ENCODE measurements around the gene ICE2. TPM values are rescaled to one million over a fixed set of nuclear protein-coding genes. Genes with fewer than 3 reads are reported as not detected.

Gene ICE2
- total and polyA plus RNA-seq, 4 donors, result 5.7 to 26.6 (median 16.8) TPM

GRCh38 chr15:60396958-60397771 is 81.8 kb downstream of the ICE2 start:
- TF ChIP-seq FOXA2 (IDR thresholded peaks at IDR 0.05) (no peak), MAX (IDR thresholded peaks at IDR 0.05) (no peak), NR2F2 (IDR thresholded peaks at IDR 0.05) (no peak), HNF4G (IDR thresholded peaks at IDR 0.05) (no peak), ZBTB33 (IDR thresholded peaks at IDR 0.05) (no peak), ATF3 (IDR thresholded peaks at IDR 0.05) (no peak), EGR1 (IDR thresholded peaks at IDR 0.05; ENCODE audit: low read depth in 2 of 2) (no peak), CTCF (IDR thresholded peaks at IDR 0.05; ENCODE audit: low read depth, low read length, missing input control) (no peak), RAD21 (IDR thresholded peaks at IDR 0.05) (no peak), JUND (IDR thresholded peaks at IDR 0.05) (no peak), SP1 (IDR thresholded peaks at IDR 0.05) (no peak), HNF4A (conservative IDR thresholded peaks at IDR 0.05) (no peak), TAF1 (conservative IDR thresholded peaks at IDR 0.05) (no peak), GABPA (IDR thresholded peaks at IDR 0.05 in 1 of 2, conservative IDR thresholded peaks at IDR 0.05 in 1 of 2) (no peak), REST (IDR thresholded peaks at IDR 0.05) (no peak), YY1 (IDR thresholded peaks at IDR 0.05) (no peak), RXRA (IDR thresholded peaks at IDR 0.05) (no peak), FOXA1 (IDR thresholded peaks at IDR 0.05) (no peak)
- Histone ChIP-seq H3K27ac (ENCODE audit: low read depth in 1 of 2, low read length in 2 of 2) (peak overlapping the region; percentile 84), H3K4me3 (ENCODE audit: low read depth in 1 of 3, low read length in 3 of 3) (peak overlapping the region; percentile 56 to 83 (median 78)), H3K36me3 (ENCODE audit: control insufficient read depth in 4 of 4, insufficient read depth in 3 of 4, low read depth in 1 of 4, low read length in 3 of 4) (no peaks in the 10 kb centered on the region), H3K9ac (ENCODE audit: low read depth in 1 of 2, low read length in 2 of 2) (peak overlapping the region; percentile 68 to 86), H3K4me1 (ENCODE audit: control insufficient read depth in 4 of 4, insufficient read depth in 4 of 4, low read length in 3 of 4) (peaks cover 18 to 40% (median 30%) of the 10 kb centered on the region in 4 donors), H3K9me3 (ENCODE audit: control insufficient read depth in 4 of 4, low read length in 3 of 4) (no peaks in the 10 kb centered on the region), H3K27me3 (ENCODE audit: control insufficient read depth in 4 of 4, insufficient read depth in 4 of 4, low read length in 3 of 4) (no peaks in the 10 kb centered on the region)
- 13% methylated on average over 37 of the region's 37 CpGs for WGBS
- no peak for DNase-seq (ENCODE audit: low spot score)

Data from liver (tissue), 9 donors.